ACHN (cell line): ENCODE measurements around the gene CKS1B.
A peak's percentile ranks its signal among the peaks of the same experiment; 100 is the strongest.

Experiments used
- DNase-seq: peaks from one replicate; pipeline ENCODE4 v3.0.0-alpha.2; 2015
- in situ Hi-C: cut with HindIII; loops from 2 replicates; pipeline ENCODE4 v1.10.0; 2017; ENCODE audit warnings: low sequenced_read_pairs, low pct_ligation_motif_present, low pct_unique_long_range_greater_than_20kb

The CKS1B gene

DNA sequence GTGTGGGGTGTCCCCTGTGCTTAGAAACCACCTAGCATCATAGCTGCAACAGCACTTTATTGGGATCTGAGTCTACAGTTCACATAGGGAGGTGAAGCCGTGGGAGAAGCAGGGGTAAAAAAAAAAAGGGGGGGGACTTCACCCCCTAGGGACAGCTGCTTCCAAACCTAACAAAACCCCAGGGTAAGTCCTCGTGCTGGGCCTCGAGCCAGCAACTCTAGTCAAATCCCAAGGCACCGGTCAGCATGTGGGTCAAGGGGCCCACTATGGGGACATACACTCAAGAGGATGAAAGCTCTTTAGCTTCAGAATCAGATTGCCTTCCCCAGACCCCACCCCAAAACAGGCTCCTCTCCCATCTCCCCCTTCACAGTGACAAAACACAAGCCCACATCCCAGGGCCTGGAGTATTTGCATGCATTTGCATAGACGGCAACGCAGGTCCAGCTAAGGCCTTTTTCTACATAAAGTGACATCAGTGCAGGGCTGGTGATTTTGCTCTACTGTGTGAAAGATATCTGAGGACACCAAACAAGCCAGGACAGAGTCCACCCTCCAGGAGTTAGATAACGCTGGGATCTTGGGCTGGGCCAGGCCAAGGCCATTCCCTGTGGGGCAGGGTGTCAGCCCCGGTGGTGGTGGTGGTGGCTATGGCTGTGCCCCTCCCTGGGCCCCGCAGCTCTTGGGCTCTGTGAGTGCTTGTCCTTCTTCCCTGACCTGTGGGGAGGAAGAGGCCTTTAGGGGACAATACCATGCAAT, 29.9 kb upstream of the CKS1B start:
- in situ Hi-C loops = no loop called here

DNA sequence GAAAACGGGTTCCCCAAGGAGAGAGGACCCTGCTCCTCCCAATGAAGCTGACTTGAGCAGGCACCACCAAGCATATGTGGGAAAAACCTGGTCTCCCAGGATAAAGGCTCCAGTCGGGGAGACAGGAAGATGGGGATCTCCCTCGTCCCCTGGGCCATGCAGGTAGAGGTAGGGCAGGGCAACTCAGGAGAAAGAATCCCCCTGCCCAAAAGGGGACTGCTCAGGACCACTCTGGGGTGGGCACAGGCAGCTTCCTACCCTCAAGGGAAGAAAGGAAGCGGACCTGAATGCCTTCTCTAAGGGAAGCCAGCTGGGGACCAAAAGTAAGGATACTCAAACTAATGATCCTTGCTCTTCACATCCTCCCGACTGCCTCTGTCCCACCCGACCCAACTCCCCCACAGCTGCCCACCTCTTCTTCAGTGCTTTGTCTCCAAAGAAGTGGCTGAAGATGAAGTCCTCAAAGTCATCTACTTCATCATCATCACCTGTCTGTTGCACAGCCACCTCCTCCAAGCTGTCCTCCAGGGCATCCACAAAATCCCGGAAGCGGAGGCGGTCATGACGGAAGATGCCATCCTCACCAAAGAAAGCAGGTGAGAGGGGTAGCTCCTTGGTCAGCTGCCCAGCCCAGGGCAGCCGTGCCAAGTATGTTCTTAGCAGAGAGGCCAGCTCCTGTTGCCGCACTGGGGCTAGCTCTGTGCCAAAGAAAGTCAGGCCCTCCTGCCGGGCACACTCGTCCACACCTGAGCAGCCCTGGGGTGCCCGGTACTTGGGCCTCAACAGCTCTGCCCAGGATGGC, 29.1 kb upstream of the CKS1B start:
- in situ Hi-C loops = no loop called here
- no peak for DNase-seq

More for the DNA sequence above, 29.9 kb upstream of the CKS1B start:
- DNase-seq = no peak

DNA sequence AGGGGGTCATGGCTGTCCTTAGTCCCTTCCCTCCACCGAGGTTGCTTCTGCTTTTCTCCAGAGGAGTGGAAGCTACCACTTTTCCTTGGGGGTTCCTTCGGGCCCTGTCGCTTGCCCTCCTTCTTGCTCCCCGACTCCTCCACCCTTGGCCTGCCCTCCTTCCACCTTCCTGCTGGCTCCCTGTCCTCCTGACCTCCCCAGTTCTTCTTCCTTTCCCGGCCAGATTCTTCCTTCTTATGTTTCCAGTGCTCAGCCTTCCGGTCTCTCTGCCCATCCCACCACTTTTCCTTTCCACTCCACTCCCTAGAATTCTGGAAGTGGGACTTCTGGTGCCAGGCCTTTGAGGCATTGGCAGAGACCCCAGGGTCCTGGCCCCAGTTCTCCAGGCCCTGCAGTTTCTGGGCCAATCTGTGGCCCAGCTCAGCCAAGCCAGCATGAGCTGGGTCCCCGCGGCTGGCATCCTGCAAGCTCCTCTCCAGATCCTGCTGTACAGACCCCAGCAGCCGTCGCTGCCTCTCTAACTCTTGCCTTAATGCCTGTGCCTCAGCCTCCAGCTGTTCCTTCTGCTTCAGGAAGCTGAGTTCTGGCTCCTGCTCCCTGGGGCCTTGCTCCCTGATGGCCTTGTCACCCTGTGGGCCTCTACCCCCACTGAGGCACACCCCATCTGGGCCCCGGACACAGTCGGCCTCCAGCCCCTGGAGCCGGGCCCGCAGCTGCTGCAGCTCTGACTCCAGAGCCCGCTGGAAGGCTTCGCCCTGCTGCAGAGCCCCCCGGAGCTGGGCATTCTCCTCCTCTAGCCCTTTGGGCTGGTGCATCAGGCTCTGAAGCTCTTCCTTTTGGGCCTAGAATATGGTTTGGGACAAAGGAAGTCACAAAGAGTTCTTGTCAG, 28.3 kb upstream of the CKS1B start:
- in situ Hi-C loops = no loop called here
- DNase-seq = no peak

DNA sequence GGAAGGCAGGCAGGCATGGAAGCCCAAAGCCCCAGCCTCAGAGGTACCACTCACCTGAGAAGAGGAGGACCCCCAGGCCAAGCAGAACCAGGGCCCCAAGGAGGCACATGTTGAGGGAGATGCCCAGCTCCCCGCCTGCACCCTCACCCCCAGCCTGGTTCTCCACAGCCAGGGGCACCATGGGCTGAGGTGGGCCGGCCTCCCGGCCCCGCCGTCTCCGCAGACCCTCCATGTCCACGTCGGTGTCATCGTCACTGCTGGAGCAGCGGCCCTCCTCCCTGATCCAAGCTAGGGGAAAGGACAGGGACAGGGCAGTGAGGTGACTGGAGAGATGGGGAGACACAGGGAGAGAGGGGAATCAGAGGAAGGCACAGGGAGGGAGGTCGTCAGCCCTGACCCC, 26.4 kb upstream of the CKS1B start:
- in situ Hi-C loops = no loop called here
- DNase-seq = no peak

DNA sequence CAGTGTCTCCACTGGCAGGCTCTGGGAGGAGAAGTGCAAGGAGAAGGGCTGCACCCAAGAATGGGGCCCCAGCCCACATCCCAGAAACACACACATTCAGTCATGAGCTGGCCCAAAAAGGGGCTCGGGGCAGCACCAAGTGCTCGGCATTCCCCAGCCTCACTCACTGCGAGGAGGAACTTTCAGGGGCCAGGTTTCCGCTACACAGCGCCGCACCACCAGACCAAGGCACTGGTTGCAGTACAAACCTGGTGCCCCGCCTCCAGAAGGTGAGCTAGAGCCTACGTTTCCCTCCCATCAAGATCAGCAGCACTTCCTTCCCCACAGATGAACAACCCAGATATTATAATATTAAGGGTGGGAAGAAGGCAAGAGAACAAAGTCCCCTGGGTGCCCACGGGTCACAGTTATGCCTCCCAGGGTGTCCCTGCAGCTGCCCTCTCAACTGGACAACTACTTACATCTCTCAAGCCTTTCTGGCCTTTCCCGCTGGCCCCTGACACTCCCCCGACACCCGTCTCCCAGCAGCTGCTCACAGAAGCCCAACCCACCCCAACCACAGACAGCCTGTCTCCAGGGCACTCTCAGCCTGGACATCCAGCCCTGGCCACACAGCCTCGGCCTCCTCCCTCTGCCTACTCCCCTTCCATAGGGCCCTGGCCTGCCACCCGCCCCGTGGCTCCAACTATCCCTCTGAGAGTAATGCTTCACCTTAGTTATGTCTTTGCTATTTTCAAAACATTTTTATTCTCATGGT, 22.4 kb upstream of the CKS1B start:
- in situ Hi-C loops = no loop called here
- no peak for DNase-seq

DNA sequence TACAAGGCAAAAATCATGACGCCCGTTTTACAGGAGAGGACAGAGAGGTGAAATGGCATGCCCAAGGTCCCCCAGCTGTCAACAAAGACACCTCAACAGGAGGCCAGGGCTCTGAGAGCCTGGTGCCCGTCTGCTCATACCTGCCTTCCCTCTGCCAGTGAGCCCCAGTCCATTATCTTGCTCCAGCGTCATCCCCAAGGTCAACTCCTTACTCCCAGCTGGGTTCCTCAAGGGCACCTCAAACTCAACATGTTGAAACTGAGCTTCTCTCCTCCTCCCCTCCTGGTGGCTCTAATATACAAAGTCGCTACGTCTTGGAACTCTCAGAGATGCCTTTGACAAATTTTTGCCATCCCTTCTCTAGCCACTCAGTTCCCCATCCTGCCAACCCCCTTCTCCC, 21.8 kb upstream of the CKS1B start:
- in situ Hi-C loops = no loop called here
- no peak for DNase-seq

DNA sequence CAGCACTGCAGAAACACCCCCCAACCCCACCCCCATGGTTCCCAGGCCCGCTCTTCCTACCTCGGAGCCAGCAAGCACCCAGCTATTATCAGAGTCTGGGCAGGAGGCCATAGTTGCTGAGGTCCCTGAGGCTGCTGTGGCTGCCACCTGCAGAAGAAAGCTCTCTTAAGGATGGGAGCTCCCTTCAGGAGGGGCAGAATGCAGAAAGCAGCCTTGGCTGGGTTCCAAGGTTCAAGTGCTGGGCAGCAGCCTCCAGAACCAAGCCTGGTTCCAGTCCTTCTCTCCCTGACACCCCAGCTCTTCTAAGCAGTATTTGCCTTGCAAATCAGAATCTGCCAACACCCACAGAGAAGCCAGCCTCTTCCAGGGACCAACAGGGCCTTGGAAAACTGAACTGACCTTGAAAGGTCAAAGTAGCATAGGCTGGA, 20.9 kb upstream of the CKS1B start:
- in situ Hi-C loops = no loop called here
- no peak for DNase-seq

DNA sequence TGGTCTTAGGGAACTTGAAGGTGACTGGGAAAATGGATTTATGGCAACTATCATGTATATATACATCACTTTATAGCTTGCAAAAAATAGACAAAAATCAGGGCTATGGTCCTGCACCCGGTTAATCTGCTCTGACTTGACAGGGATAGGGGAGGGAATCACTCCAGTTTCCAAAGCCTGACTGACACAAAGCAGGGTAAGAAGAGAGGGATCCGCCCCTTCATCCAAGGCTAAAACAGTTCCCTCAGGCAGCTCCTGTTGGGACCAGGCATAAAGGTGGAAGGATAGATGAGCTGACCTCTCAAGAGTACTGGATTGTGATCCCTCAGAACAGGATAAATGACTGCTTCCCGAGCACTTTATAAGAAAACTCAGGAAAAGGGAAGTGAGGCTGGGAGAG, 19.9 kb upstream of the CKS1B start:
- in situ Hi-C loops = no loop called here
- DNase-seq = no peak

DNA sequence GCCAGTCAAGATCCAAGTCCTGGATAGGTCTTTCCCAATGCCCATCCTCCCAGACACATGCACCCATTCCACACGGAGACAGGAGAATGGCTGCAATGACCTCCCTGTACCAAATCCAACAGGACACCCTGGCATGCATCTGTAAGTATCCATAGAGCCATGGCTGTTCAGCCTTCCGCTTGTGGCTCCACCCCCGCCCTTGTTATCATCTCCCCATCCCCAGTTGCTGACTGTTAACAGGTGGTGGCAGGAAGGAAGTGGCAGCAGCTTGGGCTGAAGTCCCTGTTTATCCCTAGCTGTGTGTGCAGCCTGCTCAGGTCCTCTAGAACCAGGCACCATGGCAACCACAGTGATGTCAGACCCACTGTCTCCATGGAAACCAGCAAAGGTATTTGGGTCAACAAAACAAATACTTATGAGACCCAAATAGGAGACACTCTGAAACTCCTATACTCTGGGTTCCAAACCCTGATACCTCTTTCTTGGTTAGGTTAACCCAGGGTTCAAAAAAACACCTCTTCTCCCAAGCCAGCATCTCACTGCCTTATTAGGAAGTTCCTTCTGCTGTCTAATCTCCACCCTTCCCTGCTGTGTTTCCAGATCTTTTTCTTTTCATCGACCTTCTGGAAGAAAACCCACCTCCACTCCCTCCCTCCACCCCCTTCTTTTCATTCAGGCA, 19.3 kb upstream of the CKS1B start:
- DNase-seq = no peak
- in situ Hi-C loops = no loop called here

DNA sequence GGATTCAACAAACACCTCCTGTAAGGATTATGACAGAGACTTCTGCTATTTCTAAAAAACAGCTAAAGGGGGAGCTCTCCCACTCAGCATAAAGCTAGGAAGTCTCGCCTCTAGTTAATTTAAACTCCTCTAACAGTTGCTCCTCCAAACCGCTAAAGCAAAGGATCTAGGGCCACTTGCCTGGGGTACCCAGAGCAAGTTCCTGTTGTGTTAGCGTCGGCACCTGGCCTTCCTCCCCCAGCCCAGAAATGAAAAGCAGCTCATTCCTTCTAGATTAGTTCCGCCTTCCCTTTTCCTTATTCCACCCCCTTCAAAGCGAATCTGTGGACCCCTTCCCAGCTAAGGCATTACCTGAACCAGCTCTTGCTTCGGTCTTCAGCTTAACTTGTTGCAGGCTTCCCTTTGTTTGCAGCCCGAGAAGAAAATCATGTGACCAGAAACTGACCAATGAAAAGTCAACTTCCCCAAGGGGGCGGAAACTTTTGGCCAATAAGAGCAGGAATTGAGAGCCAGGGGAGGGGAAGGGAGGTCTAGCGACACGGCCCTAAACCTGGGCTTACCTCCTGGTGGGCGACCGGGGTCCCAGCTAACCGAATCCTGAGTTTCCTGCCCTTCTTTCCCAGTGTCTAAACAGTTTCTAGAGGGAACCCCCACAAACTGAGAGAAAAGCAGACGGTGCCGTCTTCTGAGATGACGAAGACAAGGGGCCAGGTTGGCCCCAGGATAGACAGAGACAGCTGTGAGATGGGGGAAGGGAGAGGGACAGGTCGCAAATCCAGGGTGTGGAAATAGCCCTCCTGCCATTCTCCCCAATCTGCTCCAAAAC, 18.6 kb upstream of the CKS1B start, which contains the start of gene PBXIP1:
PBXIP1 (minus strand) TSS at position 382 of the 826 bp plus-strand sequence. CDS start 2,378 bp downstream, outside the sequence.
- in situ Hi-C loops = no loop called here
- peak; percentile 93 for DNase-seq

DNA sequence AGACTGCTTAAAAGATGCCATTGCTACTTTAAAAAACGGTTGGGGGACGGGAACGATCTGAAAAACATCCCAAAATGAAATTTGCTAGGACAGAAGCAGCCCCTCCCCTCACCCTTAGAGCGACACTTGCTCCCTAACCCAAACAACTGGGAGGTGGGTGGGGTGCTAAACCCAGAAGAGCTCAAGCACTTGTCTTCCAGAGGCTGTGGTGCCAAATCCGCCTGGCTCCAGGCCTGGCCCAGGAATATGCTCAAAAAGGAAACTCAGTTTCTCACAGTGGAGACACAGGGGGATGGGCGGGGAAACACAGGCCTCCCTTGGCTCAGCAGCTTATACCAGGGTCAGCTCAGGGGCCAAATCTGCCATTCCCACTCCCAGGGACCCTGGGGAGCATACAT, 17.9 kb upstream of the CKS1B start:
- no peak for DNase-seq
- in situ Hi-C loops = no loop called here

DNA sequence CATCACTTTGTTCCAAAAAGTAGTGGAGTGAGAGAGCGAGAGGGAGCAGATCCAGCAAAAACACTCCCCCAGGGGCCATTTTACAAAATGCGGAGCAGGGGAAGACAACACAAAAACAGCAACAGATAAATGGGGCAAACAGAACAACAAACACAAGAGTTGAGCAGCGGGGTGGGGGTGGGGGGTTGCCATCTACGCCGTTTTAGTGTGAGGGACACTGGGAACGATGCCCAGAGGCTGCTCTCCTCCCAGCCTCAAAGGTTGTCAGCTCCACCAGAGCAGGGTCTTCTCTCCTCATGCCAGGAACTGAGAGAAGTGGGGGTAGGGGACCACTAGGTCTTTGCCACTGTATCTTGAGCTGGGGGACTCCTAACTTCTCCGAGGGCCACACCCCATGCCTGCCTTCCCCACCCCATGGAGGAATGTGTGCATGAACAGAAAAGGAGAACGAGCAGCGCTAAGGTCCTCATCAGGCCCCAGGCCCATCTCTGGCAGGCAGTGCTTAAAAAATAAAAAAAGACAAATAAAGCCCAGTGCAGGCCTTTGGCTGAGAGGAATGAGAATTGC, 17.3 kb upstream of the CKS1B start:
- in situ Hi-C loops = no loop called here
- no peak for DNase-seq

DNA sequence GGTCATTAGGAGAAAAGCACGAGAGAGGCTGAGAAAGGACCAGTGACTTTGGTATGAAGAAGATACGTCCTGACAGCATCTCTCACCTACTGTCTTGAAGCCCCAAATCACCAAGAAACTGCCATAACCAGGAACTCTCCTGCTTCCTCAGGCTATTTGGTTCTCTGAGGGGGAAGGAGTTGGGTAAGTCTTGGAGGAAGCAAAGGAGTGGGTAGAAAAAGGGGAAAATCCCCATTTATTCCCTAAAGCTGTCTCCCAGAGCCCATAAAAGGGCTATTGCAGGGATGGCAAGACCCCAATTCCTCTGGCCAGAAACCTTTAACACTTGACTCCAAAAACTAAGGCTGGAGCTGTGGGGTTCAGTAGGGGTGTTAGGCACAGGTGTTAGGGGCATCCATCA, 16.4 kb upstream of the CKS1B start:
- in situ Hi-C loops = no loop called here
- no peak for DNase-seq

DNA sequence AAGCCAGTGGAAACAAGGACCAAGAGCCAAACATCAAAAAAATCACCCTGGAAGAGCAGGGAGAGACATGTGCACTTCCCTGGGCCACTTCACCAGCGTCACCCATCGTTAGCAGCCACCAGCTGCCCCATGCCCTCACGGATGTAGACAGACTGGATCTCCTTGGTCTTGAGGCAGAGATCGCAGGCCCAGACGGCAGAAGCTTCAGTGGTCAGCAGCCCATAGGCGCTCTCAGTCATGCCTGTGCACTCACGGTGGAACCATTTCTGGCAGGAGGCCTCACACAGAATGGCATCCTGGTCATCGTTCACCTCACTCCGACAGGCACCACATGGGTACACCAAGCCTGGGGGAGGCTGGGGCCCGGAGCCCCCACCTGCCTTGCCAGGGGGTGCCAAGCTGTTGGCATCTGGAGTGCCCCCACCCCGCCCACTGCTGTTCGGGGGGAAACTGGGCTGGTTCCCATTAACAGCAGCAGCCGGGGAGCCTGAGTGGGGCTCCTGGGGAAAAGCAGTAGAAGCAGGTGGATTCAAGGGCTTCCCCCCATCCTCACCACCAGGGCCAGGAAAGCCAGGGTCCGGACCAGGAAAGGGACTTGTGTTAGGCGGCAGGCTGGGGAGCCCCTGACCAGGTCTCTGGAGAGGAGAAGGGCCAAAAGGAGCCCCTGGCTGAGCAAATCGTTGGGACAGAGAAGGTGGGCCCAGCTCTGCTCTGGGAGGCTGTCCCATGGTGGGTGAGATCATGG, 15.6 kb upstream of the CKS1B start:
- no peak for DNase-seq
- in situ Hi-C loops = no loop called here

DNA sequence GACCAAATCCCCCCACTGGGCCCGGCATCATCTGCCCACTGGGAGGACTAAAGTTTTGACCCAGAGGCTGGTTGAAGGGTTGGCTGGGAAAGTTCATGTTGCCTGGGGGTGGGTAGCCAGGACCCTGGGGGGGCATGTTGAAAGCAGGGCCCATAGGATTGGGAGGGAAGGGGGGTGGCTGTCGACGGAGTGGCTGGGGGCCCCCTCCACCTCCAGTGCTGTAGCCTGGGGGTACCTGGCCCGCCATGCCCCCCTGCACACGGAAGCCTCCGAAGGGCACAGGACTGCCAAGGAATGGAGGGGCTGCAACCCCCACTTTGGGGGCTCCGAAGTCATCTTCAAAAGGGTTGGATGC, 15.1 kb upstream of the CKS1B start:
- in situ Hi-C loops = no loop called here
- no peak for DNase-seq

DNA sequence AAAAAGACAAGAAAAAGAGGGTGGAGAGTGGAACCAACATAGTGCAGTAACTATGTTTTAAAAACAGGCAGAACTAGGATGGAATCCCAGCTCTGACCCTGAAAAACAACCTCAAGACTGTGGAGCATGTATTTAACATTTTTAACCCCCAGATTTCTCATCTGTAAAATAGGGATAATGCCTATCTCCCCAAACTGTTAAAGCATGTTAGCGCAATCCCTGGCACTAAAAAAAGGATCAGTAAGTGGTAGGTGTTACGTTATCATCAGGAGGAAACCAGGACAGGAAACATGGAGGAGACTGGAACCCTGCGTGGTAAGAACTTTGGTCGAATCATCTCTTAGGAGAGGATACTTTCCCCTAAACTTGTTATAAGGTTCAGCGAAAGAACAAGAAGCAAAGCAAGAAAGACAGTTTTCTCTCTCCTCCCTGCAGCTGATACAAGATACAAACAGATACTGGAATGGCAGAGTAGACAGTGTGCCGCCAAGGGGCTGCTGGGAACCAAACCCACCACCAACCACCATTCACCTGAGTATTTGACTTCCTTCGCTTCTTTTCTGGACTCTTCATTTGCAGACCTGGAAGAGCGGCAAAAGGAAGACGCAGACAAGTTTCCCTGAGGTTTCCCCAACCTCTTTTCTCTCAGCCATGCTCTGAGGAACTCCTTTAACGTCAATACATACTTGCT, 13.9 kb upstream of the CKS1B start:
- DNase-seq = no peak
- in situ Hi-C loops = no loop called here
